Stimulated activated CD8-positive, alpha-beta memory T cell treated with anti-CD3 and anti-CD28 coated beads, Interleukin-7, amount 100 ng/mL, for 48 hours (primary cell): ENCODE results near the gene USP30.
"Not testable (repeated sequence)": the region's sequence is repeated elsewhere in the genome, so short reads cannot be mapped to it uniquely, and the experiment has no call there.

Experiments
- DNase-seq, 2 donors: peaks; one replicate each; pipeline ENCODE4 v3.0.0-alpha.2; 2020; ENCODE audit warnings: low read depth in 1 of 2; ENCODE audit errors: extremely low read depth in 1 of 2

Gene USP30

DNA sequence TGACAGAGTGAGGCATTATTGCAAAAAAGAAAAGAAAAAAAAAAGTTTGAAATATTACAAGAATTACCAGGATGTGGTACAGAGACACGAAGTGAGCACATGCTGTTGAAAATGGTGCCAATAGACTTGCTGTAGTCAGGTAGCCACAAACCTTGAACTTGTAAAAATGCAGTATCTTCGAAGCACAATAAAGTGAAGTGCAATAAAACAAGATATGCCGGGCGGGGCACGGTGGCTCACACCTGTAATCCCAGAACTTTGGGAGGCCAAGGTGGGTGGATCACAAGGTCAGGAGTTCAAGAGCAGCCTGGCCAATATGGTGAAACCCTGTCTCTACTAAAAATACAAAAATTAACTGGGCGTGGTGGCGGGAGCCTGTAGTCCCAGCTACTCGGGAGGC is 2.6 kb upstream of the USP30 start:
- not testable (repeated sequence) for DNase-seq

DNA sequence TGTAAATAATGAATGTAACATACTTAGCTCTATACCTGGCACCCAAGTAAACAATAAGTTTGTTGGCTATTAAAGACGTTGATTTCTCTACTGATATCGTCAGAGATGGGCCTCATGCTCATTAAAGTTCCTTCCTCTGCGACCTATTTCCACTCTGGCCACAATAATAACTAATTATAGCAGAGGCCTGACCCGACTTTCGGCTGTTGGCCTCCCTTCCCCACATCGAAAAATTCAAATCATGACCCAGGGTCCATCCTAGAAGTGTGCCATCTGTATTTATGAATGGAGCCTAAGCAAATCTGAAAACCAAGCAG is 321 bp upstream of the USP30 start:
- DNase-seq: no peak

DNA sequence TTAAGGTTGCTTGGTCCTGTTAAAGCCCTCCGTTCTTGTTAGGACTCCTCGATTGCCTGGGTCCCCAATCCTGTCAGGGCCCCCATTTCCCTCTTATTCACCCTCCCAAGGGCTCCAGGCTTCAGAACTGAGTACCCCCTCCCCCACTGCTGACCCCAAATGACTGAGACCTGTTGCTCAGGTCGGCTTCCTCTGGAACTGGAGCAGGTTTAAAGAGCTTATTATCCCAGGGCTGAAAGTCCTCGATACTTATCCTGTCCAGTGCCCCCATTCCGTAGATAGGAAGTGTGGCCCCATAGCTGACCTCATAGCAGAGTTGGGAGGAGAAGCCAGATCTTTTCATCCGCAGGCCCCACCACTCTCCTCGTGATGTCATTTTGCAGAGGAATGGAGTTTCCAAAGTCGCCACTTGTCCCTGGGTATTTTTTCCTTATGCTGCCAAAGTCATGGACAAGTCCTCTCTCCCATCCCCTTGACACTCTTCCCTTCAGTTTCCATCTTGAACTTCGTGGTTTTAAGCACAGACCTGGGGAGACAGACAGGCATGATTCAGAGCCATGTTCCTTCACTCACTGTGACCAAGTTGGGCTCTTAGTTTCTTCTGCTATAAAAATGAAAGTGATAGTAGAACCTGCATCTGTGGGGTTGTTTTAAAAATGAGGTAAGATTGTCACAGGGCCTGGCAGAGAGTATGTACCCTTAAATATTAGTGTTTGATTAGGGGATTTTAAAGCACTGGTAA is 1.2 kb downstream of the USP30 start:
- DNase-seq: peak in 1 of 2 donors; percentile 10

DNA sequence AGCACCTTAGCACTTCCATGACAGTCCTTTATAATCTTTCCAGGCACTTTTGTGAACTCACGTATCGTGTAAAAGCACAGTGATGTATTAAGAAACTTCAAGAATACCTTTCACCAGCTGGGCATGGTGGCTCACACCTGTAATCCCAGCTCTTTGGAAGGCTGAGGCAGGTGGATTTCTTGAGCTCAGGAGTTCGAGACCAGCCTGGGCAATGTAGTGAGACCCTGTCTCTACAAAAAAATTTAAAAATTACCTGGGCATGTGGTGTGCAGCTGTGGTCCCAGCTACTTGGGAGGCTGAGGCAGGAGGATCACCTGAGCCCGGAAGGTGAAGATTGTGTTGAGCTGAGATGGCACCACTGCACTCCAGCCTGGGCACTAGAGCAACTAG is 1.7 kb downstream of the USP30 start:
- not testable (repeated sequence) for DNase-seq

DNA sequence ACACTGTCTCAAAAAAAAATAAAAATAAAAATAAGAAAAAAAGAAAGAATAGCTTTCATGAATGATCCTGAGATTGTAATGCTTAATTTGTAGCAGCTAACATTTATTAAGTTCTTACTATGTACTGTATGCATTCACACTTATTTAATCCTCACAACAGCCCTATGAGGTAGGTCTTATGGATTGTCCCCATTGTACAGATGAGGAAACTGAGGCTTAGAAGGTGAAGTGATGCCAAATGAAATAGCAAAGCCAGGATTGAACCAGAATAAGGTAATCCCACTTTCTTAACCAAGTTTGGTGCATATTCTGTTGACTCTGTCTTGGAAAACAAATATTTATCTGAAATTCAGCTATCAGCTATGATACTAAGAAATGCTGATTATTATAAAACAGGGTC is 2.1 kb downstream of the USP30 start:
- no peak for DNase-seq

DNA sequence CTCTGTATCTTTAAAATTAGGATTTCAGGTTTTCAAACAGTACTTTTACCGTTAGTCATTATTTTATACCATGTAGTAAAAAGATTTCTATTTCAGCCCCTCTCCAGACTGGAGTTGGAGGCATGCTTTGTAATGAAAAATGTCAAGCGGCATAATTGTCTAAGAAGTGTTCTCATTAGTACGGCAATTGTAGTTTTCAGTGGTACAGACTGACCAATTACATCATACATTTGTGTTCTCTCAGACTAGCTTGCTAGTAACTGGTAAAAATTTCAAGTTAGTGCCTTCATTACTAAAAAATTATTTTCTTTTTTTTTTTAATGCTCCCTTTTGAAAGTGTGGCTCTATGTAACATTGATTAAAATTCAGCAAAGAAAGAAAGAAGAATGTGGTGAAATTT is 4.5 kb downstream of the USP30 start:
- DNase-seq: no peak

DNA sequence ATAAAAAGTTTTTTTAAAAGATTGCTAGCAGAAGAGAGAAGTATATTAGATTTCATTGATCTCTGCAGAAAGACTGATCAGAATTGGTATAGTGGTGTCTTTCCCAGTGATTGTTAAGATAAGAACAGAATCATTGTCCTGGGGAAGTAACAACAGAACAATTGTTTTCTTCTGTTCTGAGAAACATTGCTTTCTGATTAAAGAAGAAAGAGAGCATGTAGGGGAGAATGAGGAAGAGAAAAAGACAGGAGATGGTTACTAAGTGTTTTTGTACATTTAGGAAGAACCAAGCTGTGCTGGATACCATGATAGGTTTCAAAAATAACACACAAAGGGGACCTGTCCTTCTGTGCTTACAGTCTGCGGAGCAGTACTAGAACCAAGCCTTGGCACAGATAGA is 5.0 kb downstream of the USP30 start:
- no peak for DNase-seq

DNA sequence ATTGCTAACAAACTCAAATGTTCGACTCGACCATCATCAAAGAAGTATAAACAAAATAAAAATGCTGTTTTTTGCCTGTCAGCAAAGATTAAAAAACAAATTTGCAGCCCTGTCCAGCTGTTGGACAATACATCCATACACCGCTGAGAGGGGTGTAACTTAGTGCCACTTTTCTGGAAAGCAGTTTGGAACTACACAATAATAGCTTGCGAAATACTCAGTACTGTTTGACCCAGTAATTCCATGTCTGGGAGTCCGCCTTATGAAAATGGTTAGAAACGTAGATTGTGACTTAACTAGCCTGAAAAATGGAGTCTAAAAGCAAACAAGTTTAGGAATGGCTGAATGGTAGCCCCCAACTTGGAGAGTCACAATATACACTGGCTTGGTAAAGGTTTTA is 6.4 kb downstream of the USP30 start:
- no peak for DNase-seq

DNA sequence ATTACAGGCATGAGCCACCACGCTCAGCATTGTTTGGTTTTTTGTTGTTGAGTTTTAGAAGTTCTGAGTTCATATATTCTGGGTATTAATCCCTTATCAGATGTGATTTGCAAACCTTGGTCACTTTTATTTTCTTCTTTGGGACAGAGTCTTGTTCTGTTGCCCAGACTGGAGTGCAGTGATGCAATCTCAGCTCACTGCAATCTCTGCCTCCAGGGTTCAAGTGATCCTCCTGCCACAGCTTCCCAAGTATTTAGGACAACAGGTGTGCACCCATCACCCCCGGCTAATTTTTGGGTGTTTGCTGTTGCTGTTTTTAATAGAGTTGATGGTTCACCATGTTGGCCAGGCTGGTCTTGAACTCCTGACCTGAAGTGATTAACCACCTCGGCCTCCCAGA is 11.8 kb downstream of the USP30 start:
- DNase-seq: no peak

DNA sequence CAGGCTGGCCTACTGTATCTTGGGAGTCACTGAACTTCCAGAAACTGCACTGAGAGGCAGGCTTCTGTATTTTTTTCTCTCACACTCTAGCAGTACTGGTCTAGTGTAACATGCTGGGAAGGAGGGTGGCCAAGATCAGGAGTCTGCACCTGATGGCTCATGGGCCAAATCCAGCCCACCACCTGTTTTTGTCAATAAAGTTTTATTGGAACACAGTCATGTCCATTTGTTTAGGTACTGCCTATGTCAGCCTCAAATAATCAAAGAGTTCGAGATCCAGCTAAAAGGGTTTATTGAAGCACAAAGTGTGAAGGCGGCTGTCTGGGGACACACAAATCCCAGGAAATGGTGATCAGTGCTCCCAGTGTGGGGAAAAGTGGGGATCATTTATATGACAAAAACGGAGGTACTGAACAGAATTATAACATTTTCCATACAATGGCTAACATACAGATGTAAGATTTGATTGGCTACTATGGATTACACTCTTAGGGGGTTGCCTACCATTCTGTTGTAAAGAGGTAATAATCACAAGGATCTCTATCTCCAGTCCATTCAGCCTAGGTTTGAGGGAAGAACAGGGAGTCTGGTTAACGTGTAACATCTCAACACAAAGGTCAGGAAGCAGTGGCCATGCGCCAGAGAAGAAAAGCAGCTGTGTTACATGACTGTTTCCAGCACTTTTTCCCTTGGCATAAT is 12.9 kb downstream of the USP30 start:
- DNase-seq: no peak

DNA sequence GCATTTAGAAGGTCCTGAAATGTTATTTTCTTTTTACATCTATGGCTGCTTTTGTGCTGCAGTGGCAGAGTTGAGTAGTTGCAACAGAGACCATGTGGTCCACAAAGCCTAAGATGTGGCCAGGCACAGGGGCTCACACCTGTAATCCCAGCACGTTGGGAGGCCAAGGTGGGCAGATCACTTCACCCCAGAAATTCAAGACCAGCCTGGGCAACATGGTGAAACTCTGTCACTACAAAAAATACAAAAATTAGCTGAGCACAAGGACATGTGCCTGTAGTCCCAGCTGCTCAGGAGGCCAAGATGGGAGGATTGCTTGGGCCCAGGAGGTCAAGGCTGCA is 13.4 kb downstream of the USP30 start:
- DNase-seq: no peak

DNA sequence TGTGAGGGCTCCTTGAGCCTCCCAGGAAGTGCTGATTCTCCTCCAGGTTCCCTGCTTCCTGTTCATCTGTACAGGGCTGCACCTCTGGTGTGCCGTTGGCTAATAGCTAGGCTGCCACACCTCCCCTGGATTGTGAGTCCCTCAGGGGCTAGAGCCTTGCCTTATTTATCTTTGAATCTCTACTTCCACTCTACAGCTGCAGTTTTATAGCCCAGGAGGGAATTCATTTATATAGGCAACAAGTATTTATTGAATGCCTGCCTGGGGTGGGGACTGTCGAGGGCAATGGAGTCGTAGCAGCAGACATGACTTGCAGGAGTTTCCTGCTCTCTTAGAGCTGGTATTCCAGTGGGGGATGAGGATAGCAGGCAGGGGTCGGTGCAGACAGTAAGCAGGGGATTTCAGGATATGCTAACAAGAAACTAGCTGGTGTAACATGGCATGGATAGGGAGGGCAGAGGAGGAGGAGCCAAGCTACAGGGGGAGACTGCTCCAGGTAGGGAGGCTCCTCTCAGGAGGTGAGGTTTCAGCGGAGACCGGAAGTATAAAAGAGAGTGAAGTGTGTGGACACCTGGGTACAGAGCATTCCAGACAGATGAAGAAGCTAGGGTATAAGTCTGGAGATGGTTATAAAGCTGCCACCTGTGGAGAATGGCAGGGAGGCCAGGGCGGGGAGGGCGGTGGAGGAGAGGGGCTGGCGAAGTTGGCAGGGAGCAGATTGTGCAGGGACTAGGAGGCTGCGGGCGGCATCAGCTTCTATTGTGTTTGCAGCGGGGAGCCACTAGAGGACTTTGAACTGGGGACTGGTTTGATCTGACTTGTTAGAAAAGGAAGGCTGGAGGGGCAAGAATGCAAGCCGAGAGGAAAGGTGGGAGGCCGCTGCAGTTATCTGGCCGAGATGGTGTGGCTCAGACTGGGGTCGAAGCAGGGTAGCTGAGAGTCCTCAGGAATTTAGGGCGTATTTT is 17.2 kb downstream of the USP30 start:
- DNase-seq: no peak

DNA sequence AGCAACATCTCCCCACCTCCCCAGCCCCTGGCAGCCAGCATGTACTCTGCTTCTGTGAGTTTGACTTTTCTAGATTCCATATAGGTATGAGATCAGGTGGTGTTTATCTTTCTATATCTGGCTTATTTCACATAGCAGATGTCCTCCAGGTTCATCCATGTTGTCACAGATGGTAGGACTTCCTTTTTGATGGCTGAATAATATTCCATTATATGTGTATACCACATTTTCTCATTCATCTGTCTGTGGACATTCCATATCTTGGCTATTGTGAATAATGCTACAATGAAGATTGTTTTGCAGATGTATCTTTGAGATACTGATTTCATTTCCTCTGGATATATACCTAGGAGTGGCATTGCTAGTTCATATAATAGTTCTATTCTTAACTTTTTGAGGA is 22.5 kb downstream of the USP30 start:
- no peak for DNase-seq

DNA sequence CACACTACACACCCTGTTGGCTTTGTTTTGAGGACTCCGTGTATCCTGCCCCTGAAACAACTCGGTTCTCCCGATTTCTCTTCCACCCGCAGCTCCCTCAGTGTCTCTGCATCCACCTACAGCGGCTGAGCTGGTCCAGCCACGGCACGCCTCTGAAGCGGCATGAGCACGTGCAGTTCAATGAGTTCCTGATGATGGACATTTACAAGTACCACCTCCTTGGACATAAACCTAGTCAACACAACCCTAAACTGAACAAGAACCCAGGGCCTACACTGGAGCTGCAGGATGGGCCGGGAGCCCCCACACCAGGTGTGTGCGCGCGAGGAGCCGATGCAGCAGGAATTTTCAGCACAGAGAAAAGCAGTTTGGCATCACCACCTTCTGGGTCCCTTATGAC is 30.4 kb downstream of the USP30 start:
- no peak for DNase-seq

DNA sequence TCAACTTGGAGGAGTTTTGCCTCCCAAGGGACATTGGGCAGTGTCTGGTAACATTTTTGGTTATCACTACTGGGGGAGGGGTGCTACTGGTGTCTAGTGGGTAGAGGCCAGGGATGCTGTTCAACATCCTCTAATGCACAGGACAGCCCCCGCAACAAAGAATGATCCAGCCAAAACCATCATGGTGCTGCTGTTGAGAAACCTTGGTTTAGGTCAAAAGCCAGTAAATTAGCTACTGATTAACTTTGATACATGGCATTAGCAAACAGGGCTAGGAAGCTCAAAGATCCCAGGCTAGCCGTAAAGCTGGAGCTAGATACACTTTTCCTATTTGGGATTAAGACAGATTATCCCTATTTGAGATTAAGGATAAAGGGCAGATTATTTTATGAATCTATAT is 32.0 kb downstream of the USP30 start:
- no peak for DNase-seq

DNA sequence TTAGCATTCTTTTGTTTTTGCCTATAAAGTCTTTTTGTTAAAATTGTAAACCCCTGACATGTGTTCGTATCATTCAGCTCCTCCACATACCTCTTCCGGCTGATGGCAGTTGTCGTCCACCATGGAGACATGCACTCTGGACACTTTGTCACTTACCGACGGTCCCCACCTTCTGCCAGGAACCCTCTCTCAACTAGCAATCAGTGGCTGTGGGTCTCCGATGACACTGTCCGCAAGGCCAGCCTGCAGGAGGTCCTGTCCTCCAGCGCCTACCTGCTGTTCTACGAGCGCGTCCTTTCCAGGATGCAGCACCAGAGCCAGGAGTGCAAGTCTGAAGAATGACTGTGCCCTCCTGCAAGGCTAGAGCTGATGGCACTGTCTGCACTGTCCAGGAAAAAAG is 33.2 kb downstream of the USP30 start:
- no peak for DNase-seq

DNA sequence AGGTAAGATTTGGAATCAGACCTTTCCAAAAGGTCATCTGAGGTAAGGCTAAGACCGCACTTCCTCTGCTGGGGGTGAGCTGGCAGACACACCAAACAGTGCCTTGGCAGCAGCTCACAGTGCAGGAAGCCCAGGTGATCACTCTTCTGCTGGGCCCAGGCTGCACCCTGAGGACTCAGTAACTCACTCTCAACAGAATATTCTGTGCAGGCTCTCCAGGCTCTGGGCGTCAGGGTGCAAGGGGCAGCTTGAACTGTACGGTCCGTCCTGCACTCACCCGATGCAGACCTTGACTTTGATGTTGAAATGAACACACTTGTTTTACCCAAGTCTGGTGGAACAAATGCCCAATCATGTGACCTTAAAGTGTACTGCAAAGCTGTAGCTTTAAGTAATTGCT is 34.9 kb downstream of the USP30 start:
- DNase-seq: no peak

DNA sequence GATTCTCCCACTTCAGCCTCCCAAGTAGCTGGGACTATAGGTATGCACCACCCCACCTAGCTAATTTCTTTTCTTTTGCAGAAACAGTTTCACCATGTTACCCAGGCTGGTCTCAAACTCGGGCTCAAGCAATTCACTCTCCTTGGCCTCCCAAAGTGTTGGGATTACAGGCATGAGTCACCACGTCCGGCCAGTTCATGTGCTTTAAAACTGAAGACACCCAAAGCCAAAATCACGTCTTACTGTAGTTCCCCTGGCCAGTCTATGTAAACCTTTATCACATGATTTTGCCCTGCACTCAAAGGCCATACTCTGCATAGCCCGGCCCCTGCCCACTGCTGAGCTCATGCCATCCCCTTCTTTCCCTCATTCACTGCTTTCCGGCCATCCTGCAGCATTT is 36.4 kb downstream of the USP30 start:
- no peak for DNase-seq

DNA sequence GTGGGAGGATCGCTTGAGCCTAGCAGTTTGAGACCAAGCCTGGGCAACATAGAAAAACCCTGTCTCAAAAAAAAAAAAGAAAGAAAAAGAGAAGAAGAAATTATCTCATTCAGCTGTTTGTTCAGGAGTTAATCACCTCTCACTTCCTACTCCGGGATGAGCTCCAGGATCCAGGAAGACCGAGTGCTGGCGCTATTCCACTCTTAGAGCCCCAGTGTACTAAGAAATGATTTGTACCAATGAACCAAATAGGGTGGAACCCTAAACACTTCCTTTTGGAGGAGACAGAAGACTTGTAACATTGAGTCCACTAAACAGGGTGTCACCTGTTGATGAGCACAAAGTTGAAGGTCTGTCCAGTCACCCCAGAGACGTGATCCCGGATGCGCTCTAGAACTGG is 37.3 kb downstream of the USP30 start:
- DNase-seq: no peak

DNA sequence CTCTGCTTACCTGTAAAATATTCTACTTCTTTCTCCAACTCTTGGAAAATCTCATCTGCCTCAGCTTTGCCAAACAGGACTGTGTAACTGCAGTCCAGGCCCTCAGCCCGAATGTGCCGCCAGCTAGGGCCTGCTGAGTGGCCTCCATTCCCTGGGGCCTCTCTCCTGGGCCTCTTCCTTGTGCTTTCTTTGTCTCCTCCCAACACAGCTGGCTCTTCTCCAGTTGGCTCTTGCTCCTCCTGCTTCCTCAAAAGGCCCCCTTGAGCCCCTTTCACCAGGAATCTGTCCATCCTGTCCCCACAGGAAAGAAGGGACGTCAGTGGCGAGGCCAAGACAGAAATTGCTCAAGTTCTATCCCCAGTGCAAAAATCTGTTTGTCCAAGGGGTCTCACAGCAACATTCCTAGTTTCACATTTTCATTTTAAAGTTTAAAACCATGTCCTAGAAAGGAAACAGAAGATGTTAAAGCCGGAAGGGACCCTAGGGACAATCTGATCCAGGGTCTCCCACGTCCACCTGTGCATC is 40.2 kb downstream of the USP30 start:
- no peak for DNase-seq

DNA sequence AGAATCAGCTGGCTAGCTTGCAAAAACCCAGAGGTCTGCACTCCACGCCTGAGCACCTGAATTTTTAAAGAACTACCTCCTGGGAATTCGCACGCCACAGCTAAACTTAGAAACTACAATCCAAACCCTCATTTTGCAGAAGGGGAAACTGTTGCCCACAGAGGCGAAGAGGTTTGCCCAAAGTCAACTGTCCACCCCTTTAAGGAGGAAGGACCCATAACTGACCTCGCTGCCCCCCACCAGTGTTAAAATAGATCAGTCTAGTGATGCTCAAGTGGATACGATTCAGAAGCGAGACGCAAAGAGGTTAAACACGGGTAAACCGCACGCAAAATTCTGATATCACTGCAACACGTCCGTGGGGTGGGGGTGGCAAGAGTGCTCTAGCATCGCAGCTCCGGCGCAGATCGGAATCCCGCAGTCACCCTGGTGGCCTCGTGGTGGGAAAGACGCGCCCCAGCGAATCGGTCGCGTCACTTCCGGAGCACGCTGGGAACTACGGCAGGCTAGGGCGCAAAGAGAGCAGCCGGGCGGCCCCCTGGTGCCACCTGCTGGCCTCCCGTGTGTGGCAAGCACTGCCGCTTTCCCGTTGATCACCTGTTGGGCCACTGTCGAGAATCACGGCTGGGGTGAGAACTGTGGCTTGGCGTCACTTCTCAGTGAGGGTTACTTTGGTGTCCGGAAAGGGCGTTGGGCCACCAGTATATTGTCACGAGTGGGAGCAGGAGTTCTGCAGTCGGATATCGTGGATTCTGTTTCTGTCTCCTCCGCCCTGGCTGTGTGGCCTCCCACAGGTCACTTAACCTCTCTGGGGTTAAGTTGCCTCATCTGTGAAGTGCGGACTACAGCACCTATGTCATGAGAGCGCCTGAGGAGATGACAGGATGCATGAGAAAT is 40.9 kb downstream of the USP30 start, which contains the start of gene ALKBH2:
TSS of gene ALKBH2 (minus strand) at position 451 of the 897 bp plus-strand sequence. CDS start 686 bp downstream, outside the sequence.
- peak; percentile 87 to 91 for DNase-seq
